K562 (cell line): ENCODE data around the gene NDST4. TPM values are rescaled to one million over a fixed set of nuclear protein-coding genes. Genes with fewer than 3 reads are reported as not detected.

Experiments used
- ATAC-seq: fragments of 200-7000 bp; cut with Tn5 transposase; 3 replicates; pipeline ENCODE4 v1.9.1; 2020; ENCODE audit warnings: moderate library complexity
- BruUV-seq: library from RNA; stranded (reverse); fragments of 400-500 nt; replicated peaks from 2 replicates; lab custom pipeline; 2021; lab: Mats Ljungman, UMichigan
- CTCF ChIA-PET: fragments of 300-600 bp; formaldehyde crosslinking; extraction: SDS; loops from one replicate; lab custom pipeline; 2021; ENCODE audit warnings: low intra/inter-chr PET ratio; lab: Yijun Ruan, JAX
- POLR2A ChIA-PET: fragments of 300-600, 350-650 bp; sonication (Branson Sonifier 250); formaldehyde crosslinking; extraction: SDS; loops from one replicate; lab custom pipeline; 2021; ENCODE audit warnings: antibody characterized with exemption, inconsistent platforms; lab: Yijun Ruan, JAX
- DNase-seq, 4 experiments: peaks; one replicate each; pipeline versions ENCODE4 v3.0.0 to v3.0.0-alpha.2; 2011 to 2018; ENCODE audit warnings: low spot score in 3 of 4, mixed read lengths in 3 of 4; ENCODE audit errors: extremely low read depth in 1 of 4
- FAIRE-seq: peaks from 2 replicates; lab custom pipeline; 2011; peaks lifted over from hg19 to GRCh38; lab: Jason Lieb, UNC
- H2AFZ ChIP-seq: 2 replicates; pipeline ENCODE4 v1.6.0; 2011; ENCODE audit warnings: low read depth, low read length, control low read depth, inconsistent platforms
- H3K27ac ChIP-seq: fragments of 200-600 bp; 3 replicates; pipeline ENCODE4 v1.8.0; 2011; ENCODE audit warnings: low read depth, mild to moderate bottlenecking, control low read depth, inconsistent platforms, low read length, moderate library complexity, mixed read lengths; ENCODE audit errors: extremely low read depth
- H3K27me3 ChIP-seq, 2 experiments: fragments of 300-600 bp in 1 of 2; 2 replicates in 1 of 2; 3 replicates in 1 of 2; pipeline versions ENCODE4 v1.6.0 to v1.8.0; 2011; ENCODE audit warnings: inconsistent platforms in 2 of 2, low read length in 2 of 2, mild to moderate bottlenecking in 1 of 2, mixed read lengths in 1 of 2, moderate library complexity in 1 of 2; ENCODE audit not compliant: control insufficient read depth in 2 of 2, insufficient read depth in 2 of 2
- H3K36me3 ChIP-seq: fragments of 300-600 bp; 3 replicates; pipeline ENCODE4 v1.8.0; 2011; ENCODE audit warnings: mild to moderate bottlenecking, low read length, inconsistent platforms; ENCODE audit not compliant: control insufficient read depth, insufficient read depth
- H3K4me1 ChIP-seq, 2 experiments: fragments of 200-600 bp in 1 of 2; replicated peaks in 1 of 2; 2 replicates in 1 of 2; 3 replicates in 1 of 2; pipeline versions ENCODE4 v1.5.1 to v1.8.0; 2011; ENCODE audit warnings: inconsistent platforms in 2 of 2, low read length in 2 of 2, mild to moderate bottlenecking in 1 of 2, mixed read lengths in 1 of 2, moderate library complexity in 1 of 2; ENCODE audit not compliant: control insufficient read depth in 2 of 2, insufficient read depth in 2 of 2
- H3K4me2 ChIP-seq: 2 replicates; pipeline ENCODE4 v1.6.1; 2011; ENCODE audit warnings: low read length, control low read depth, inconsistent platforms, mixed read lengths; ENCODE audit not compliant: insufficient read depth
- H3K4me3 ChIP-seq: fragments of 200-600 bp; sonication (generic), shearing (Covaris generic); 2 replicates; pipeline ENCODE4 v1.5.1; 2016; ENCODE audit warnings: control low read depth, inconsistent platforms
- H3K79me2 ChIP-seq: fragments of 200-600 bp; 3 replicates; pipeline ENCODE4 v1.8.0; 2011; ENCODE audit warnings: low read length, inconsistent platforms; ENCODE audit not compliant: control insufficient read depth, insufficient read depth
- H3K9ac ChIP-seq, 2 experiments: 2 replicates each; pipeline versions ENCODE4 v1.6.0 to v1.6.1; 2011; ENCODE audit warnings: low read depth in 2 of 2, low read length in 2 of 2, control low read depth in 1 of 2, inconsistent platforms in 1 of 2, mild to moderate bottlenecking in 1 of 2, mixed read lengths in 1 of 2; ENCODE audit not compliant: insufficient read depth in 1 of 2
- H3K9me1 ChIP-seq: one replicate; pipeline ENCODE4 v1.6.0; 2011; ENCODE audit warnings: inconsistent platforms, mild to moderate bottlenecking, low read length, moderate library complexity; ENCODE audit not compliant: control insufficient read depth, insufficient read depth
- H3K9me3 ChIP-seq: replicated peaks from 2 replicates; pipeline ENCODE4 v1.5.1; 2011; ENCODE audit warnings: low read depth, low read length, inconsistent platforms; ENCODE audit not compliant: control insufficient read depth, insufficient read depth
- H4K20me1 ChIP-seq: replicated peaks from 2 replicates; pipeline ENCODE4 v1.6.1; 2011; ENCODE audit warnings: low read length, inconsistent platforms, mixed read lengths; ENCODE audit not compliant: control insufficient read depth, insufficient read depth
- BRCA1 ChIP-seq, 2 experiments: fragments of 450-650 bp in 1 of 2; sonication (generic) in 1 of 2; formaldehyde crosslinking in 1 of 2; IDR thresholded peaks; 2 replicates each; pipeline versions ENCODE4 v1.5.0 to v1.6.1; 2017 to 2020; ENCODE audit warnings: mild to moderate bottlenecking in 1 of 2, missing genetic modification reagents in 1 of 2
- EWSR1 ChIP-seq: fragments of 450-650 bp; IDR thresholded peaks from 2 replicates; pipeline ENCODE4 v1.6.1; 2018; ENCODE audit warnings: borderline replicate concordance, mild to moderate bottlenecking, low read depth, moderate library complexity; ENCODE audit not compliant: partially characterized antibody
- GABPB2 ChIP-seq: fragments of 250-450 bp; sonication (Bioruptor Pico); conservative IDR thresholded peaks from 2 replicates; pipeline ENCODE4 v1.5.1; 2021; ENCODE audit warnings: mild to moderate bottlenecking
- GTF2F1 ChIP-seq: IDR thresholded peaks from 2 replicates; pipeline ENCODE4 v1.6.1; 2011; ENCODE audit warnings: low read depth, low read length, improper control_type of control experiment
- RBM34 ChIP-seq: fragments of 200-400 bp; formaldehyde crosslinking; IDR thresholded peaks from 2 replicates; pipeline ENCODE4 v1.6.1; 2018; ENCODE audit warnings: low read length, borderline replicate concordance; ENCODE audit not compliant: insufficient read depth
- ZNF408 ChIP-seq: fragments of 250-450 bp; sonication (Bioruptor Pico); IDR thresholded peaks from 2 replicates; pipeline ENCODE4 v1.4.0; 2020; ENCODE audit warnings: low read depth, mild to moderate bottlenecking, moderate library complexity
- WGBS: fragments of 100-300 bp; shearing (Covaris generic); methylation state at CpG from one replicate; pipeline ENCODE4 v1.1.6; 2016; ENCODE audit warnings: low coverage, mixed read lengths; ENCODE audit not compliant: insufficient coverage; ENCODE audit errors: missing lambda C conversion rate; 5-methylcytosine and 5-hydroxymethylcytosine counted together
- in situ Hi-C: fragments of 300-500 bp; cut with MboI; formaldehyde crosslinking; loops from 4 replicates; pipeline ENCODE4 v1.15.0; 2018; ENCODE audit warnings: inconsistent platforms, mixed read lengths
- intact Hi-C: fragments of 100-400 bp; cut with micrococcal nuclease; formaldehyde crosslinking; loops from 2 replicates; pipeline ENCODE4 v1.14.2; 2022
- polyA plus RNA-seq, 8 experiments: library from polyadenylated mRNA; depleted of rRNA in 4 of 8; stranded (reverse) in 5 of 8; unstranded in 3 of 8; fragments of >200 nt; fragmentation: Nextera tagmentation in 2 of 8; fragmentation: Illumina TruSeq in 1 of 8; extraction: Ambion mirVana in 2 of 8; extraction: Trizol in 1 of 8; gene quantifications; 2 replicates each; pipeline versions ENCODE4 v1.2.1 to v1.2.3, GENCODE V29; 2011 to 2014; ENCODE audit warnings: inconsistent platforms in 1 of 8, missing spikeins in 1 of 8
- total RNA-seq, 7 experiments: library from RNA; depleted of rRNA in 6 of 7; stranded (reverse); fragments of >200 nt in 6 of 7; fragmentation: Illumina TruSeq in 2 of 7; extraction: Trizol in 2 of 7; gene quantifications; 2 replicates each; pipeline versions ENCODE4 v1.2.1 to v1.2.3, GENCODE V29; 2011 to 2021; ENCODE audit warnings: low replicate concordance in 1 of 7
- TF ChIP-seq, protein P1 (sequence below): sonication (generic); formaldehyde crosslinking; IDR thresholded peaks from 2 replicates; pipeline ENCODE4 v1.8.0; 2022; ENCODE audit warnings: missing genetic modification reagents, mild to moderate bottlenecking, borderline replicate concordance
- TF ChIP-seq, protein P2 (sequence below): fragments of 450-650 bp; IDR thresholded peaks from 2 replicates; pipeline ENCODE4 v1.6.1; 2018; ENCODE audit warnings: mild to moderate bottlenecking, low read depth; ENCODE audit not compliant: partially characterized antibody
- TF ChIP-seq, protein P3 (sequence below): sonication (generic); formaldehyde crosslinking; IDR thresholded peaks from 2 replicates; pipeline ENCODE4 v1.9.0; 2022; ENCODE audit warnings: mild to moderate bottlenecking, missing genetic modification reagents
- TF ChIP-seq, protein P4 (sequence below): IDR thresholded peaks from 2 replicates; pipeline ENCODE4 v1.6.1; 2012; ENCODE audit warnings: low read depth, low read length, improper control_type of control experiment, borderline replicate concordance
- TF ChIP-seq, protein P5 (sequence below): fragments of 250-450 bp; sonication (Bioruptor Pico); IDR thresholded peaks from 2 replicates; pipeline ENCODE4 v1.5.0; 2021; ENCODE audit warnings: mild to moderate bottlenecking, moderate library complexity

The NDST4 gene
- total and polyA plus RNA-seq, 9 of the 15 experiments (the other 6 are each of a cell fraction or from before 2014, with no cell fraction given): not detected

DNA sequence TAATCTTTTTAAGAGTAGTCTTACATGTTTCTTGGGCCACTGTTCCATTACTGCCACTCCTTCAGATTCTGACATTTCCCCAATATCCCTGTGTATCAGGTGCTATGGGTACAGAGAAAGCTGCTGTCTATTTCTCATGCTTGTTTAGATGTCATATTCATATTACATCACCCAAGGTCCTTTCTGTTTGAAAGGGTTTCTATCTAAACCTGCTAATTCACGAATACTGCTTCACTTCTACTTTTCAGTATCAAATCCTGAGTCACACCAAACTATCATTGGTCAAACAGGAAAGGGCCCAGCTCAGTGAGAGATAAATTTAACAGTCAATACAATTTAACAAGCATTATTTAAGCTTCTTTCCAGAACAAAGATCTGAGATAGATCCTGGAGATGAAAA lies 273.4 kb downstream of the NDST4 start:
- no peak overlapping the region for H3K27ac ChIP-seq
- BruUV-seq: no TSS peak
- POLR2A ChIA-PET: no interaction called here
- TF ChIP-seq, protein P1, sequence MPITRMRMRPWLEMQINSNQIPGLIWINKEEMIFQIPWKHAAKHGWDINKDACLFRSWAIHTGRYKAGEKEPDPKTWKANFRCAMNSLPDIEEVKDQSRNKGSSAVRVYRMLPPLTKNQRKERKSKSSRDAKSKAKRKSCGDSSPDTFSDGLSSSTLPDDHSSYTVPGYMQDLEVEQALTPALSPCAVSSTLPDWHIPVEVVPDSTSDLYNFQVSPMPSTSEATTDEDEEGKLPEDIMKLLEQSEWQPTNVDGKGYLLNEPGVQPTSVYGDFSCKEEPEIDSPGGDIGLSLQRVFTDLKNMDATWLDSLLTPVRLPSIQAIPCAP: no peak
- TF ChIP-seq ZNF408 (CRISPR knock-in tag): no peak
- TF ChIP-seq GTF2F1: no peak
- TF ChIP-seq EWSR1: no peak
- TF ChIP-seq GABPB2 (CRISPR knock-in tag): no peak
- TF ChIP-seq, protein P2, sequence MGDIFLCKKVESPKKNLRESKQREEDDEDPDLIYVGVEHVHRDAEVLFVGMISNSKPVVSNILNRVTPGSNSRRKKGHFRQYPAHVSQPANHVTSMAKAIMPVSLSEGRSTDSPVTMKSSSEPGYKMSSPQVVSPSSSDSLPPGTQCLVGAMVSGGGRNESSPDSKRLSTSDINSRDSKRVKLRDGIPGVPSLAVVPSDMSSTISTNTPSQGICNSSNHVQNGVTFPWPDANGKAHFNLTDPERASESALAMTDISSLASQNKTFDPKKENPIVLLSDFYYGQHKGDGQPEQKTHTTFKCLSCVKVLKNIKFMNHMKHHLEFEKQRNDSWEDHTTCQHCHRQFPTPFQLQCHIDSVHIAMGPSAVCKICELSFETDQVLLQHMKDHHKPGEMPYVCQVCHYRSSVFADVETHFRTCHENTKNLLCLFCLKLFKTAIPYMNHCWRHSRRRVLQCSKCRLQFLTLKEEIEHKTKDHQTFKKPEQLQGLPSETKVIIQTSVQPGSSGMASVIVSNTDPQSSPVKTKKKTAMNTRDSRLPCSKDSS: no peak
- TF ChIP-seq, protein P3, sequence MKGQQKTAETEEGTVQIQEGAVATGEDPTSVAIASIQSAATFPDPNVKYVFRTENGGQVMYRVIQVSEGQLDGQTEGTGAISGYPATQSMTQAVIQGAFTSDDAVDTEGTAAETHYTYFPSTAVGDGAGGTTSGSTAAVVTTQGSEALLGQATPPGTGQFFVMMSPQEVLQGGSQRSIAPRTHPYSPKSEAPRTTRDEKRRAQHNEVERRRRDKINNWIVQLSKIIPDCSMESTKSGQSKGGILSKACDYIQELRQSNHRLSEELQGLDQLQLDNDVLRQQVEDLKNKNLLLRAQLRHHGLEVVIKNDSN: no peak
- TF ChIP-seq BRCA1 (IDR thresholded peaks at IDR 0.05): no peak
- no peak for TF ChIP-seq BRCA1 (CRISPR knock-in tag; IDR thresholded peaks at IDR 0.05)
- TF ChIP-seq, protein P4, sequence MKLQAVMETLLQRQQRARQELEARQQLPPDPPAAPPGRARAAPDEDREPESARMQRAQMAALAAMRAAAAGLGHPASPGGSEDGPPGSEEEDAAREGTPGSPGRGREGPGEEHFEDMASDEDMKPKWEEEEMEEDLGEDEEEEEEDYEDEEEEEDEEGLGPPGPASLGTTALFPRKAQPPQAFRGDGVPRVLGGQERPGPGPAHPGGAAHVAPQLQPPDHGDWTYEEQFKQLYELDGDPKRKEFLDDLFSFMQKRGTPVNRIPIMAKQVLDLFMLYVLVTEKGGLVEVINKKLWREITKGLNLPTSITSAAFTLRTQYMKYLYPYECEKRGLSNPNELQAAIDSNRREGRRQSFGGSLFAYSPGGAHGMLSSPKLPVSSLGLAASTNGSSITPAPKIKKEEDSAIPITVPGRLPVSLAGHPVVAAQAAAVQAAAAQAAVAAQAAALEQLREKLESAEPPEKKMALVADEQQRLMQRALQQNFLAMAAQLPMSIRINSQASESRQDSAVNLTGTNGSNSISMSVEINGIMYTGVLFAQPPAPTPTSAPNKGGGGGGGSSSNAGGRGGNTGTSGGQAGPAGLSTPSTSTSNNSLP: no peak
- TF ChIP-seq, protein P5, sequence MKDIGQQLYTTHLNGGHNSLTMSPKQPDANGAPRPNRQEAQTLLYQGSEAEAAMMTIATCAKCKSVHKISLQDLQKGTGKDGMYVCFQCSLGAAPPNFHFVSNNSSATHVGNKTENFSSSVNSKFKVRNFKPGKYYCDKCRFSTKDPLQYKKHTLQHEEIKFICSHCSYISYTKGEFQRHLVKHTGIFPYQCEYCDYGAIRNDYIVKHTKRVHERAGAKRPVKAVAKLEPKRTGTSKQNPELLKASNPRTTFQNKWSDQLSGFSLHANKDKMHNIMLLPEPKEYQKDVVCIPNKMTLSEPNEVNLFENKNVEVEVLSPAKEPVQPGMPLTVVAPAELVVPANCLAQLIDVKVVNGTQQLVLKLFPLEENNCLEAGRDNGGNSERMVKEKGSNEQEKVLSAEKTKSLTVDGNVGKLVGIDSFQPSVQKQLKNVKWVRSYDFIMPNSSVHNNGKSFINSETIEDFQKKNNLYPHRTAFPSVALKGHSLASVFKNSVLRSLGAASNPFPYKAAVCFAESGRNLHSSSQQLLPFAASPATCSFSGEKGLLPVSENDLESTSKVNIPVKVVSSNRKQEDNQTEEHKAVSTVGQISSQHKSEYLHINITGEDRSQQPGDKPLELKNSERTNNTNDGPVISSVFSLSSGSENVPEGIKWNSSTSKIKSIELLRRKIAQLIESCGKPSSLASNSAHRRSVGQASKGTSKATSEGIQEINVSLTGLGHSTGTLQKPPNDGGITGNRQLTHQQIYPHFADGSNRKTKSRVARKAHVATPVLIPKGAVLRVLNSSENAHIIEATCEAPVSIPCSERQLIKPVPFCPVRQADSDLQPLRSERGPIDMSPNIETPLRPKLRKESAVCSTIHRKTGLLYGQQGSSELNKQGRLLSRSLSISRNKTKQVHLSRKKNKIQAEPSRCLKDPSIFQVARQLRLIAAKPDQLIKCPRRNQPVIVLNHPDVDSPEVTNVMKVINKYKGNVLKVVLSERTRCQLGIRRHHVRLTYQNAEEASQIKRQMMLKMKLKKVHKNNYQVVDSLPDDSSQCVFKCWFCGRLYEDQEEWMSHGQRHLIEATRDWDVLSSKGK (CRISPR knock-in tag): no peak
- TF ChIP-seq RBM34: no peak

More for the DNA sequence above, 273.4 kb downstream of the NDST4 start:
- Histone ChIP-seq H3K36me3 (no peaks in the 10 kb centered on the region), H3K4me2 (no peak overlapping the region), H3K9ac (no peak overlapping the region), H3K27me3 (no peaks in the 10 kb centered on the region), H3K79me2 (no peaks in the 10 kb centered on the region), H4K20me1 (no peaks in the 10 kb centered on the region), H2AFZ (no peak overlapping the region), H3K4me3 (no peak overlapping the region), H3K9me1 (no peaks in the 10 kb centered on the region), H3K4me1 (no peaks in the 10 kb centered on the region), H3K9me3 (no peaks in the 10 kb centered on the region)
- CTCF ChIA-PET: no interaction called here
- in situ Hi-C loops (no loop called here), intact Hi-C loops (no loop called here)
- FAIRE-seq (no peak), DNase-seq (no peak), ATAC-seq (no peak)
- 0% methylated on average over 1 of the region's 1 CpG for WGBS
